HepG2 (cell line): ENCODE results near the gene KRT1.

Experiments
- KDM2A ChIP-seq: sonication (generic); formaldehyde crosslinking; IDR thresholded peaks from 2 replicates; pipeline ENCODE4 v1.4.0; 2020; ENCODE audit warnings: low read depth, missing genetic modification reagents, borderline replicate concordance
- TCF7L2 ChIP-seq: IDR thresholded peaks from 2 replicates; pipeline ENCODE4 v1.6.1; 2011; ENCODE audit warnings: mild to moderate bottlenecking, low read depth, low read length, moderate library complexity
- ZNF180 ChIP-seq: sonication (generic); formaldehyde crosslinking; IDR thresholded peaks from 2 replicates; pipeline ENCODE4 v1.4.0; 2020; ENCODE audit warnings: low read depth, missing genetic modification reagents, borderline replicate concordance
- ZNF335 ChIP-seq: sonication (generic); formaldehyde crosslinking; IDR thresholded peaks from 2 replicates; pipeline ENCODE4 v1.4.0; 2020; ENCODE audit warnings: missing genetic modification reagents
- ZNF775 ChIP-seq: sonication (generic); formaldehyde crosslinking; IDR thresholded peaks from 2 replicates; pipeline ENCODE4 v1.4.0; 2020; ENCODE audit warnings: missing genetic modification reagents, mild to moderate bottlenecking, moderate library complexity, borderline replicate concordance
- TF ChIP-seq, protein P1 (sequence below): sonication (generic); formaldehyde crosslinking; IDR thresholded peaks from 2 replicates; pipeline ENCODE4 v1.5.0; 2020; ENCODE audit warnings: mild to moderate bottlenecking, missing genetic modification reagents, moderate library complexity
- TF ChIP-seq, protein P2 (sequence below): sonication (generic); formaldehyde crosslinking; IDR thresholded peaks from 2 replicates; pipeline ENCODE4 v1.4.0; 2020; ENCODE audit warnings: low read depth, mild to moderate bottlenecking, missing genetic modification reagents

DNA sequence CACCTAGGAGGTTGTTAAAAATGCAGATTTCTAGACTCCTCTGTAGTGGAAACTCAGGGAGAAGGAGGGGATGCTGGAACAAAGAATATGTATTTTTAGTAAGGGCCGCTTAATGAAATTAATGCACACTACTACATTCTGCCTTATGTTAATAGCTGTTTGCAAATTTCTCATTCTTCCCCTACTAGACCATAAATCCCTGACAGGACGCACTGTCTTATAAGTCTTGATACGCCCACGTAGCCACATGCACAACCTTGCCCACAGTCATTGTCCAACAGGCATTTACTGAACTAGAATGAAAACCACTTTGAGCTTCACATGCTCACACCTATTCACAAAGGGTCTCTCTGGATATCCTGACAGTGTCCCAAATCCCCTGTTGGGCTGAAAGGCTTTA is 38.7 kb downstream of the KRT1 start:
- TF ChIP-seq ZNF335 (CRISPR knock-in tag) (no peak), KDM2A (no peak), TCF7L2 (no peak), ZNF775 (CRISPR knock-in tag) (no peak), ZNF180 (no peak)
- TF ChIP-seq, protein P1, sequence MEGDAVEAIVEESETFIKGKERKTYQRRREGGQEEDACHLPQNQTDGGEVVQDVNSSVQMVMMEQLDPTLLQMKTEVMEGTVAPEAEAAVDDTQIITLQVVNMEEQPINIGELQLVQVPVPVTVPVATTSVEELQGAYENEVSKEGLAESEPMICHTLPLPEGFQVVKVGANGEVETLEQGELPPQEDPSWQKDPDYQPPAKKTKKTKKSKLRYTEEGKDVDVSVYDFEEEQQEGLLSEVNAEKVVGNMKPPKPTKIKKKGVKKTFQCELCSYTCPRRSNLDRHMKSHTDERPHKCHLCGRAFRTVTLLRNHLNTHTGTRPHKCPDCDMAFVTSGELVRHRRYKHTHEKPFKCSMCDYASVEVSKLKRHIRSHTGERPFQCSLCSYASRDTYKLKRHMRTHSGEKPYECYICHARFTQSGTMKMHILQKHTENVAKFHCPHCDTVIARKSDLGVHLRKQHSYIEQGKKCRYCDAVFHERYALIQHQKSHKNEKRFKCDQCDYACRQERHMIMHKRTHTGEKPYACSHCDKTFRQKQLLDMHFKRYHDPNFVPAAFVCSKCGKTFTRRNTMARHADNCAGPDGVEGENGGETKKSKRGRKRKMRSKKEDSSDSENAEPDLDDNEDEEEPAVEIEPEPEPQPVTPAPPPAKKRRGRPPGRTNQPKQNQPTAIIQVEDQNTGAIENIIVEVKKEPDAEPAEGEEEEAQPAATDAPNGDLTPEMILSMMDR (CRISPR knock-in tag), result no peak
- TF ChIP-seq, protein P2, sequence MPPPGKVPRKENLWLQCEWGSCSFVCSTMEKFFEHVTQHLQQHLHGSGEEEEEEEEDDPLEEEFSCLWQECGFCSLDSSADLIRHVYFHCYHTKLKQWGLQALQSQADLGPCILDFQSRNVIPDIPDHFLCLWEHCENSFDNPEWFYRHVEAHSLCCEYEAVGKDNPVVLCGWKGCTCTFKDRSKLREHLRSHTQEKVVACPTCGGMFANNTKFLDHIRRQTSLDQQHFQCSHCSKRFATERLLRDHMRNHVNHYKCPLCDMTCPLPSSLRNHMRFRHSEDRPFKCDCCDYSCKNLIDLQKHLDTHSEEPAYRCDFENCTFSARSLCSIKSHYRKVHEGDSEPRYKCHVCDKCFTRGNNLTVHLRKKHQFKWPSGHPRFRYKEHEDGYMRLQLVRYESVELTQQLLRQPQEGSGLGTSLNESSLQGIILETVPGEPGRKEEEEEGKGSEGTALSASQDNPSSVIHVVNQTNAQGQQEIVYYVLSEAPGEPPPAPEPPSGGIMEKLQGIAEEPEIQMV (CRISPR knock-in tag), result no peak
